Neural cell (in vitro differentiated cells): ENCODE measurements around the gene VAT1L. TPM values are rescaled to one million over a fixed set of nuclear protein-coding genes. Genes with fewer than 3 reads are reported as not detected.

Source experiments
- H2AFZ ChIP-seq: fragments of 200-600, 300-800 bp; sonication (generic), shearing (Covaris generic); 2 replicates; pipeline ENCODE4 v1.6.0; 2014; ENCODE audit warnings: low read depth, mild to moderate bottlenecking, antibody characterized with exemption, low read length, moderate library complexity
- H3F3A ChIP-seq: fragments of 200-600 bp; shearing (Covaris generic); 2 replicates; pipeline ENCODE4 v1.6.1; 2016; ENCODE audit warnings: mild to moderate bottlenecking, moderate library complexity, mixed read lengths, antibody characterized with exemption, low read length; ENCODE audit not compliant: insufficient read depth, poor library complexity, severe bottlenecking
- H3K27ac ChIP-seq: fragments of 200-600, 300-800 bp; sonication (generic), shearing (Covaris generic); 2 replicates; pipeline ENCODE4 v1.5.1; 2014; ENCODE audit warnings: mild to moderate bottlenecking, low read length, moderate library complexity
- H3K27me3 ChIP-seq: fragments of 300-800, 200-600 bp; sonication (generic), shearing (Covaris generic); 2 replicates; pipeline ENCODE4 v1.6.0; 2014; ENCODE audit warnings: mild to moderate bottlenecking, low read depth, low read length, moderate library complexity; ENCODE audit not compliant: insufficient read depth
- H3K36me3 ChIP-seq: fragments of 300-800, 200-600 bp; sonication (generic), shearing (Covaris generic); 2 replicates; pipeline ENCODE4 v1.5.1; 2014; ENCODE audit warnings: mild to moderate bottlenecking, antibody characterized with exemption, low read length, moderate library complexity; ENCODE audit not compliant: insufficient read depth
- H3K4me2 ChIP-seq: fragments of 300-800, 200-600 bp; sonication (generic), shearing (Covaris generic); 2 replicates; pipeline ENCODE4 v1.6.0; 2014; ENCODE audit warnings: mild to moderate bottlenecking, low read length
- H3K4me3 ChIP-seq: fragments of 300-800, 200-600 bp; sonication (generic), shearing (Covaris generic); 2 replicates; pipeline ENCODE4 v1.5.1; 2014; ENCODE audit warnings: mild to moderate bottlenecking, low read length, moderate library complexity
- H3K79me2 ChIP-seq: fragments of 200-600 bp; shearing (Covaris generic); replicated peaks from 2 replicates; pipeline ENCODE4 v1.6.0; 2014; ENCODE audit warnings: mild to moderate bottlenecking, low read length, moderate library complexity; ENCODE audit not compliant: insufficient read depth
- H3K9ac ChIP-seq: fragments of 300-800, 200-600 bp; sonication (generic), shearing (Covaris generic); 2 replicates; pipeline ENCODE4 v1.6.1; 2016; ENCODE audit warnings: mild to moderate bottlenecking, low read length, mixed read lengths
- H3K9me2 ChIP-seq: fragments of 200-600 bp; shearing (Covaris generic); 2 replicates; pipeline ENCODE4 v1.6.1; 2016; ENCODE audit warnings: mild to moderate bottlenecking, low read length, mixed read lengths; ENCODE audit not compliant: insufficient read depth
- H3K9me3 ChIP-seq: fragments of 200-600, 300-800 bp; sonication (generic), shearing (Covaris generic); 2 replicates; pipeline ENCODE4 v1.6.1; 2016; ENCODE audit warnings: mild to moderate bottlenecking, mixed run types, low read length, moderate library complexity, mixed read lengths
- H4K20me1 ChIP-seq: fragments of 200-600 bp; shearing (Covaris generic); 2 replicates; pipeline ENCODE4 v1.6.1; 2016; ENCODE audit warnings: mild to moderate bottlenecking, mixed run types; ENCODE audit not compliant: insufficient read depth
- EP300 ChIP-seq: fragments of 450-650 bp; conservative IDR thresholded peaks from 2 replicates; pipeline ENCODE4 v1.6.1; 2014; ENCODE audit warnings: antibody characterized with exemption, mild to moderate bottlenecking, moderate library complexity; ENCODE audit not compliant: poor library complexity, severe bottlenecking
- EZH2 ChIP-seq: fragments of 200-600, 300-800 bp; shearing (Covaris generic), sonication (generic); IDR thresholded peaks from 2 replicates; pipeline ENCODE4 v1.6.1; 2014; ENCODE audit warnings: antibody characterized with exemption, low read length, borderline replicate concordance, mild to moderate bottlenecking; ENCODE audit not compliant: insufficient read depth, poor library complexity, severe bottlenecking
- MXI1 ChIP-seq: fragments of 450-650 bp; conservative IDR thresholded peaks from 2 replicates; pipeline ENCODE4 v1.6.1; 2014; ENCODE audit warnings: antibody characterized with exemption, mild to moderate bottlenecking; ENCODE audit not compliant: poor library complexity, severe bottlenecking
- POLR2AphosphoS5 ChIP-seq: IDR thresholded peaks from 2 replicates; pipeline ENCODE4 v1.6.1; 2012
- RAD21 ChIP-seq: fragments of 450-650 bp; conservative IDR thresholded peaks from 2 replicates; pipeline ENCODE4 v1.6.1; 2014; ENCODE audit warnings: antibody characterized with exemption, mild to moderate bottlenecking, moderate library complexity
- SMC3 ChIP-seq: fragments of 450-650 bp; conservative IDR thresholded peaks from 2 replicates; pipeline ENCODE4 v1.6.1; 2014; ENCODE audit warnings: antibody characterized with exemption, mild to moderate bottlenecking, moderate library complexity; ENCODE audit not compliant: poor library complexity
- TAF1 ChIP-seq: IDR thresholded peaks from 2 replicates; pipeline ENCODE4 v1.6.1; 2012; ENCODE audit warnings: low read depth
- polyA plus RNA-seq: library from polyadenylated mRNA; depleted of rRNA; stranded (reverse); fragments of >200 nt; gene quantifications from 2 replicates; pipeline ENCODE4 v1.2.3, GENCODE V29; 2014
- TF ChIP-seq, protein P1 (sequence below): IDR thresholded peaks from 2 replicates; pipeline ENCODE4 v1.6.1; 2012; ENCODE audit warnings: borderline replicate concordance
- TF ChIP-seq, protein P2 (sequence below): fragments of 450-650 bp; IDR thresholded peaks from 2 replicates; pipeline ENCODE4 v1.5.1; 2014; ENCODE audit warnings: antibody characterized with exemption, mild to moderate bottlenecking, moderate library complexity; ENCODE audit not compliant: poor library complexity, severe bottlenecking

The VAT1L gene
- polyA plus RNA-seq, 1 donor from 2014 or later = 54.5 TPM

DNA sequence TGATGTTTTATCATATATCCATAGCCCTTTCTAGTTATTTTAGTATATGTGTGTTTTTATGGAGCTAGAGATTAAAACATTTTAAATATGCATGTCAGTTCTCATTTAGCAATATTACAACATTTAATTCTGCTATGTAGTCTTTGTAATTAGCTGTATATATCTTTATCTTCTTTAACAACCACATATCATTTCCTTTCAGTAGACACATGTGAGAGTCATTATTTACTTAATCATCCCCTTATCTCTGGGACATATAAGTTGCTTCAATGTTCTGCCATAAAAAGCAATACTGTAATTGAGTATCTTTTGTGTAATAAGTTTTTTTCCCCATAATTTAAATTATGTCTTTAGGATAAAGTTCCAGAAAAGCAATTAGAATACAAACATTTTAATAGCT lies 182.0 kb downstream of the VAT1L start:
- H3K27ac ChIP-seq = no peak overlapping the region
- H3K9me2 ChIP-seq = no peaks in the 10 kb centered on the region
- no peaks in the 10 kb centered on the region for H3K79me2 ChIP-seq
- H3K9me3 ChIP-seq = no peaks in the 10 kb centered on the region
- H3K9ac ChIP-seq = no peak overlapping the region
- peaks cover 2% of the 10 kb centered on the region for H3F3A ChIP-seq
- no peaks in the 10 kb centered on the region for H3K27me3 ChIP-seq
- no peaks in the 10 kb centered on the region for H3K36me3 ChIP-seq
- H4K20me1 ChIP-seq = no peaks in the 10 kb centered on the region
- H2AFZ ChIP-seq = no peak overlapping the region
- no peak overlapping the region for H3K4me2 ChIP-seq
- no peak for TF ChIP-seq EP300
- H3K4me3 ChIP-seq = no peak overlapping the region

DNA sequence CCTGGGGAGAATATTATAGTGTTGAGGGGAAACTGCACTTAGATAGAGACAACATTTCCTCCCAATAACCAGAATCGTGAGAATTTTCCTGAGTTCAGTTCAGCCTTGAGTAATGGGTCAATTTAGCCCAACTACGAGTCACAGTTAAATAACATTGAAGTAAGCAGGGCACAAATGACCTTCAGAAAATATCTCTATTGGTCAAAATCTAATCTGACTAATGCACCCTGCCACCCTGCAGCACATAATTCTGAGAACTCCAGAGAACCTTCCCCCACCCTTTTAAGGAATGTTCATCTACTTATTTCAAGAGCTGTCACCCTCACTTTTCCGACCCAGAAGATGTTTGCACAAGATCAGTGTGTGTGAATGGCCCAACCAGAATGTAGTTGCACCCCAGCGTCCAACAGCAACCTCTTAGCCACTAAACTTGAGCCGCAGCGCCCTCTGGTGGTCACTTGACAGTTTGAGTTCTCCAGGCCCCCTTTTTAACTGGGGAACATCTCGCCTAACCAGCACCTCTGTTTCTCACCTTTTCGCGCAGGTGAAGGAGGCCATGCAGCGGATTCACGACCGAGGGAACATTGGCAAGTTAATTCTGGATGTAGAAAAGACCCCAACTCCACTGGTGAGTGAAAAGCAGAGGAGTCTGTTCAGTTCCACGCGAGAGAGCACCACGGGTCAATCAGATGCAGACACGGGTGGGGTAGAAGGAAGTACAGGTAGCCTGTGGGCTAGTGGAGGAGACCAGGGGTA lies 183.1 kb downstream of the VAT1L start:
- H3K9me3 ChIP-seq = no peaks in the 10 kb centered on the region
- no peaks in the 10 kb centered on the region for H4K20me1 ChIP-seq
- no peak overlapping the region for H3K9ac ChIP-seq
- H3F3A ChIP-seq = peaks cover 2% of the 10 kb centered on the region
- H3K4me3 ChIP-seq = no peak overlapping the region
- H3K9me2 ChIP-seq = no peaks in the 10 kb centered on the region
- no peaks in the 10 kb centered on the region for H3K79me2 ChIP-seq
- H3K4me2 ChIP-seq = no peak overlapping the region
- no peak overlapping the region for H3K27ac ChIP-seq
- H3K36me3 ChIP-seq = no peaks in the 10 kb centered on the region
- H2AFZ ChIP-seq = no peak overlapping the region
- H3K27me3 ChIP-seq = no peaks in the 10 kb centered on the region
- TF ChIP-seq MXI1 (no peak), SMC3 (peak; percentile 99), EP300 (no peak), TAF1 (no peak), POLR2AphosphoS5 (no peak), RAD21 (peak; percentile 97), EZH2 (no peak)
- TF ChIP-seq, protein P1, sequence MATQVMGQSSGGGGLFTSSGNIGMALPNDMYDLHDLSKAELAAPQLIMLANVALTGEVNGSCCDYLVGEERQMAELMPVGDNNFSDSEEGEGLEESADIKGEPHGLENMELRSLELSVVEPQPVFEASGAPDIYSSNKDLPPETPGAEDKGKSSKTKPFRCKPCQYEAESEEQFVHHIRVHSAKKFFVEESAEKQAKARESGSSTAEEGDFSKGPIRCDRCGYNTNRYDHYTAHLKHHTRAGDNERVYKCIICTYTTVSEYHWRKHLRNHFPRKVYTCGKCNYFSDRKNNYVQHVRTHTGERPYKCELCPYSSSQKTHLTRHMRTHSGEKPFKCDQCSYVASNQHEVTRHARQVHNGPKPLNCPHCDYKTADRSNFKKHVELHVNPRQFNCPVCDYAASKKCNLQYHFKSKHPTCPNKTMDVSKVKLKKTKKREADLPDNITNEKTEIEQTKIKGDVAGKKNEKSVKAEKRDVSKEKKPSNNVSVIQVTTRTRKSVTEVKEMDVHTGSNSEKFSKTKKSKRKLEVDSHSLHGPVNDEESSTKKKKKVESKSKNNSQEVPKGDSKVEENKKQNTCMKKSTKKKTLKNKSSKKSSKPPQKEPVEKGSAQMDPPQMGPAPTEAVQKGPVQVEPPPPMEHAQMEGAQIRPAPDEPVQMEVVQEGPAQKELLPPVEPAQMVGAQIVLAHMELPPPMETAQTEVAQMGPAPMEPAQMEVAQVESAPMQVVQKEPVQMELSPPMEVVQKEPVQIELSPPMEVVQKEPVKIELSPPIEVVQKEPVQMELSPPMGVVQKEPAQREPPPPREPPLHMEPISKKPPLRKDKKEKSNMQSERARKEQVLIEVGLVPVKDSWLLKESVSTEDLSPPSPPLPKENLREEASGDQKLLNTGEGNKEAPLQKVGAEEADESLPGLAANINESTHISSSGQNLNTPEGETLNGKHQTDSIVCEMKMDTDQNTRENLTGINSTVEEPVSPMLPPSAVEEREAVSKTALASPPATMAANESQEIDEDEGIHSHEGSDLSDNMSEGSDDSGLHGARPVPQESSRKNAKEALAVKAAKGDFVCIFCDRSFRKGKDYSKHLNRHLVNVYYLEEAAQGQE = no peak
- TF ChIP-seq, protein P2, sequence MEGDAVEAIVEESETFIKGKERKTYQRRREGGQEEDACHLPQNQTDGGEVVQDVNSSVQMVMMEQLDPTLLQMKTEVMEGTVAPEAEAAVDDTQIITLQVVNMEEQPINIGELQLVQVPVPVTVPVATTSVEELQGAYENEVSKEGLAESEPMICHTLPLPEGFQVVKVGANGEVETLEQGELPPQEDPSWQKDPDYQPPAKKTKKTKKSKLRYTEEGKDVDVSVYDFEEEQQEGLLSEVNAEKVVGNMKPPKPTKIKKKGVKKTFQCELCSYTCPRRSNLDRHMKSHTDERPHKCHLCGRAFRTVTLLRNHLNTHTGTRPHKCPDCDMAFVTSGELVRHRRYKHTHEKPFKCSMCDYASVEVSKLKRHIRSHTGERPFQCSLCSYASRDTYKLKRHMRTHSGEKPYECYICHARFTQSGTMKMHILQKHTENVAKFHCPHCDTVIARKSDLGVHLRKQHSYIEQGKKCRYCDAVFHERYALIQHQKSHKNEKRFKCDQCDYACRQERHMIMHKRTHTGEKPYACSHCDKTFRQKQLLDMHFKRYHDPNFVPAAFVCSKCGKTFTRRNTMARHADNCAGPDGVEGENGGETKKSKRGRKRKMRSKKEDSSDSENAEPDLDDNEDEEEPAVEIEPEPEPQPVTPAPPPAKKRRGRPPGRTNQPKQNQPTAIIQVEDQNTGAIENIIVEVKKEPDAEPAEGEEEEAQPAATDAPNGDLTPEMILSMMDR = peak; percentile 93

DNA sequence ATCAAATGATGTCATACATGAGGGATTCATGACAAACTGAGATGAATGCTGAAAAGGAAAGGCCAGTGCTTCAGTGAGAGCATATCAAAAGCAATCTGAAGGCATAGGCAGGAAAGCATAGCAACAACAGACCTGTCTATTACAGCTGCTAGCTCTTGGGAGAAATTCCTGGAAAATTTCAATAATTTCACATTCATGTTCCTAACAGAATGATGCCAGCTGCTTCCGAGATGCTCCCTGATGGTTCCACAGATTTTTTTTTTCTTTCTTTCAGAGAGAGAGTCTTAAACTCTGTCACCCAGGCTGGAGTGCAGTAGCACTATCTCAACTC lies 183.7 kb downstream of the VAT1L start:
- Histone ChIP-seq H3K9ac (no peak overlapping the region), H3K4me2 (no peak overlapping the region), H2AFZ (no peak overlapping the region), H3K36me3 (no peaks in the 10 kb centered on the region), H3K9me3 (no peaks in the 10 kb centered on the region), H3K4me3 (no peak overlapping the region), H3K27ac (no peak overlapping the region), H3F3A (no peaks in the 10 kb centered on the region), H3K27me3 (no peaks in the 10 kb centered on the region), H3K9me2 (no peaks in the 10 kb centered on the region), H3K79me2 (no peaks in the 10 kb centered on the region), H4K20me1 (no peaks in the 10 kb centered on the region)
- TF ChIP-seq SMC3 = no peak
- TF ChIP-seq, protein P1 = no peak
- TF ChIP-seq EZH2 = no peak
- no peak for TF ChIP-seq POLR2AphosphoS5
- TF ChIP-seq TAF1 = no peak
- no peak for TF ChIP-seq EP300
- TF ChIP-seq RAD21 = no peak
- TF ChIP-seq MXI1 = no peak
- TF ChIP-seq, protein P2 = no peak
